DND-41 (cell line): ENCODE data around the gene ERI2.

Experiments used
- ATAC-seq: fragments of 200-7000 bp; cut with Tn5 transposase; 3 replicates; pipeline ENCODE4 v1.9.1; 2021; ENCODE audit warnings: low read depth; ENCODE audit not compliant: insufficient read depth
- DNase-seq: peaks from one replicate; pipeline ENCODE4 v3.0.0-alpha.2; 2020
- H2AFZ ChIP-seq: 2 replicates; pipeline ENCODE4 v1.6.0; 2012; ENCODE audit warnings: low read depth, low read length
- H3K27ac ChIP-seq: 2 replicates; pipeline ENCODE4 v1.5.1; 2012; ENCODE audit warnings: low read length, inconsistent platforms
- H3K27me3 ChIP-seq: fragments of 200-600 bp; sonication (generic); 2 replicates; pipeline ENCODE4 v1.6.0; 2012; ENCODE audit warnings: low read length, mild to moderate bottlenecking, inconsistent platforms; ENCODE audit not compliant: insufficient read depth, poor library complexity
- H3K36me3 ChIP-seq: 2 replicates; pipeline ENCODE4 v1.5.1; 2012; ENCODE audit warnings: low read length, inconsistent platforms; ENCODE audit not compliant: insufficient read depth
- H3K4me1 ChIP-seq: 2 replicates; pipeline ENCODE4 v1.5.1; 2012; ENCODE audit warnings: mild to moderate bottlenecking, low read length; ENCODE audit not compliant: insufficient read depth
- H3K4me2 ChIP-seq: 2 replicates; pipeline ENCODE4 v1.6.0; 2012; ENCODE audit warnings: mild to moderate bottlenecking, moderate library complexity, low read length, inconsistent platforms; ENCODE audit not compliant: insufficient read depth
- H3K4me3 ChIP-seq, 2 experiments: fragments of 200-600 bp in 1 of 2; shearing (Covaris generic) in 1 of 2; 2 replicates each; pipeline ENCODE4 v1.5.1; 2012 to 2016; ENCODE audit warnings: inconsistent platforms in 2 of 2, low read length in 2 of 2, mild to moderate bottlenecking in 2 of 2, low read depth in 1 of 2, moderate library complexity in 1 of 2
- H3K79me2 ChIP-seq: 2 replicates; pipeline ENCODE4 v1.6.0; 2012; ENCODE audit warnings: low read length, inconsistent platforms; ENCODE audit not compliant: insufficient read depth
- H3K9ac ChIP-seq: 2 replicates; pipeline ENCODE4 v1.6.0; 2012; ENCODE audit warnings: low read depth, mild to moderate bottlenecking, inconsistent platforms, low read length, moderate library complexity
- H3K9me3 ChIP-seq: 2 replicates; pipeline ENCODE4 v1.5.1; 2012; ENCODE audit warnings: low read length, moderate library complexity, mild to moderate bottlenecking, inconsistent platforms; ENCODE audit not compliant: insufficient read depth, severe bottlenecking
- H4K20me1 ChIP-seq: 2 replicates; pipeline ENCODE4 v1.6.0; 2012; ENCODE audit warnings: low read length; ENCODE audit not compliant: insufficient read depth
- CTCF ChIP-seq: IDR thresholded peaks from 2 replicates; pipeline ENCODE4 v1.5.1; 2012; ENCODE audit warnings: borderline replicate concordance, low read length, moderate library complexity, mild to moderate bottlenecking; ENCODE audit not compliant: poor library complexity, severe bottlenecking; ENCODE audit errors: extremely low read depth
- EZH2 ChIP-seq: IDR thresholded peaks from 3 replicates; pipeline ENCODE4 v1.6.1; 2012; ENCODE audit warnings: borderline replicate concordance, low read depth, mild to moderate bottlenecking, moderate library complexity, low read length, inconsistent platforms; ENCODE audit not compliant: severe bottlenecking

Gene ERI2

GRCh38 chr16:20747030-20747816, 59.0 kb downstream of the ERI2 start:
- no peak overlapping the region for H3K9ac ChIP-seq
- H3K27ac ChIP-seq, result no peak overlapping the region
- DNase-seq (no peak), ATAC-seq (no peak)
- H3K79me2 ChIP-seq, result no peaks in the 10 kb centered on the region
- no peaks in the 10 kb centered on the region for H4K20me1 ChIP-seq
- H3K27me3 ChIP-seq, result no peaks in the 10 kb centered on the region
- TF ChIP-seq EZH2, result no peak
- TF ChIP-seq CTCF, result no peak
- H3K36me3 ChIP-seq, result no peaks in the 10 kb centered on the region
- H3K4me3 ChIP-seq, result no peak overlapping the region
- H3K9me3 ChIP-seq, result peaks cover 8% of the 10 kb centered on the region
- H2AFZ ChIP-seq, result no peak overlapping the region
- peaks cover under 1% of the 10 kb centered on the region for H3K4me1 ChIP-seq
- no peak overlapping the region for H3K4me2 ChIP-seq

- DNase-seq (no peak), ATAC-seq (no peak)
- H3K79me2 ChIP-seq, result peaks cover 1% of the 10 kb centered on the region
- H3K9ac ChIP-seq, result no peak overlapping the region
- no peak overlapping the region for H3K27ac ChIP-seq
- H3K27me3 ChIP-seq, result no peaks in the 10 kb centered on the region
- peaks cover 6% of the 10 kb centered on the region for H3K4me1 ChIP-seq
- H3K36me3 ChIP-seq, result no peaks in the 10 kb centered on the region; the same call in 1 of the 2 replicates
- H4K20me1 ChIP-seq, result no peaks in the 10 kb centered on the region
- H3K9me3 ChIP-seq, result peaks cover 8% of the 10 kb centered on the region
- H3K4me3 ChIP-seq, result no peak overlapping the region
- no peak for TF ChIP-seq EZH2
- no peak for TF ChIP-seq CTCF
- no peak overlapping the region for H3K4me2 ChIP-seq
- no peak overlapping the region for H2AFZ ChIP-seq
Observed at GRCh38 chr16:20746461-20746860, 59.8 kb downstream of the ERI2 start.
